GM21825 (cell line): ENCODE measurements around the gene PLCL1.
"Not testable (repeated sequence)": the region's sequence is repeated elsewhere in the genome, so short reads cannot be mapped to it uniquely, and the experiment has no call there.

Experiments
- ATAC-seq: cut with Tn5 transposase; IDR thresholded peaks from one replicate; pipeline ENCODE4 v1.9.1; 2021; ENCODE audit warnings: mild to moderate bottlenecking, moderate library complexity; ENCODE audit not compliant: unreplicated experiment

PLCL1 gene

GRCh38 chr2:197809064-197809463 lies 4.7 kb downstream of the PLCL1 start:
- no peak for ATAC-seq

- ATAC-seq, result no peak
Observed at GRCh38 chr2:197810016-197810415, 5.6 kb downstream of the PLCL1 start.

GRCh38 chr2:197810491-197810890 lies 6.1 kb downstream of the PLCL1 start:
- no peak for ATAC-seq

- ATAC-seq, result no peak
Observed at GRCh38 chr2:197813093-197813787, 8.8 kb downstream of the PLCL1 start.

- no peak for ATAC-seq
Observed at GRCh38 chr2:197814526-197814925, 10.1 kb downstream of the PLCL1 start.

- no peak for ATAC-seq
Observed at GRCh38 chr2:197821550-197822289, 17.3 kb downstream of the PLCL1 start.

GRCh38 chr2:197822333-197822732 lies 17.9 kb downstream of the PLCL1 start:
- no peak for ATAC-seq

GRCh38 chr2:197827618-197828017 lies 23.2 kb downstream of the PLCL1 start:
- ATAC-seq, result no peak

GRCh38 chr2:197828464-197829135 lies 24.2 kb downstream of the PLCL1 start:
- no peak for ATAC-seq

GRCh38 chr2:197834771-197835170 lies 30.4 kb downstream of the PLCL1 start:
- ATAC-seq, result not testable (repeated sequence)

- no peak for ATAC-seq
Observed at GRCh38 chr2:197835293-197835692, 30.9 kb downstream of the PLCL1 start.

GRCh38 chr2:197838036-197838435 lies 33.6 kb downstream of the PLCL1 start:
- ATAC-seq, result peak; percentile 97

- ATAC-seq, result no peak
Observed at GRCh38 chr2:197838579-197838978, 34.2 kb downstream of the PLCL1 start.

- no peak for ATAC-seq
Observed at GRCh38 chr2:197839327-197839726, 34.9 kb downstream of the PLCL1 start.

- no peak for ATAC-seq
Observed at GRCh38 chr2:197839856-197840255, 35.5 kb downstream of the PLCL1 start.

GRCh38 chr2:197846128-197846527 lies 41.7 kb downstream of the PLCL1 start:
- ATAC-seq, result no peak

GRCh38 chr2:197846777-197847176 lies 42.4 kb downstream of the PLCL1 start:
- no peak for ATAC-seq

GRCh38 chr2:197847651-197848401 lies 43.4 kb downstream of the PLCL1 start:
- ATAC-seq, result no peak

- no peak for ATAC-seq
Observed at GRCh38 chr2:197848602-197849001, 44.2 kb downstream of the PLCL1 start.

GRCh38 chr2:197850882-197851450 lies 46.6 kb downstream of the PLCL1 start:
- no peak for ATAC-seq

GRCh38 chr2:197851451-197851850 lies 47.1 kb downstream of the PLCL1 start:
- ATAC-seq, result no peak
